H1 (cell line): Measurements from ENCODE around the gene GRIP1. TPM values are rescaled to one million over a fixed set of nuclear protein-coding genes. Genes with fewer than 3 reads are reported as not detected.

Source experiments
- CTCF ChIA-PET: fragments of 300-600 bp; sonication (Branson Sonifier 250); formaldehyde crosslinking; loops from one replicate; lab custom pipeline; 2021; ENCODE audit not compliant: partially characterized antibody; lab: Charles Lee
- POLR2A ChIA-PET: fragments of 300-600 bp; sonication (Branson Sonifier 250); formaldehyde crosslinking; loops from one replicate; lab custom pipeline; 2021; ENCODE audit warnings: inconsistent platforms; ENCODE audit not compliant: partially characterized antibody; lab: Charles Lee
- DNase-seq, 2 experiments: peaks; one replicate each; pipeline versions ENCODE4 v3.0.0 to v3.0.0-alpha.2; 2010 to 2022; ENCODE audit warnings: low spot score in 2 of 2, low read depth in 1 of 2, mixed read lengths in 1 of 2
- FAIRE-seq: peaks from 2 replicates; lab custom pipeline; 2011; peaks lifted over from hg19 to GRCh38; lab: Jason Lieb, UNC
- H2AFZ ChIP-seq: 2 replicates; pipeline ENCODE4 v1.8.1; 2012; ENCODE audit warnings: low read length, inconsistent platforms
- H2AK5ac ChIP-seq: 2 replicates; pipeline ENCODE4 v1.6.1; 2013; ENCODE audit warnings: low read depth, low read length
- H2BK120ac ChIP-seq: replicated peaks from 2 replicates; pipeline ENCODE3; 2013; ENCODE audit warnings: low read depth, low read length, inconsistent platforms
- H2BK12ac ChIP-seq: 2 replicates; pipeline ENCODE4 v1.6.1; 2013; ENCODE audit warnings: low read depth, low read length
- H2BK15ac ChIP-seq: 2 replicates; pipeline ENCODE4 v1.6.1; 2013; ENCODE audit warnings: low read length
- H2BK20ac ChIP-seq: 2 replicates; pipeline ENCODE4 v1.6.1; 2013; ENCODE audit warnings: low read length
- H2BK5ac ChIP-seq: 2 replicates; pipeline ENCODE4 v1.6.1; 2013; ENCODE audit warnings: low read depth, low read length
- H3K14ac ChIP-seq: 2 replicates; pipeline ENCODE4 v1.6.1; 2013; ENCODE audit warnings: inconsistent platforms; ENCODE audit not compliant: insufficient read length
- H3K18ac ChIP-seq: 2 replicates; pipeline ENCODE4 v1.6.1; 2013; ENCODE audit warnings: low read length; ENCODE audit errors: extremely low read depth
- H3K23ac ChIP-seq: 2 replicates; pipeline ENCODE4 v1.6.1; 2013; ENCODE audit warnings: inconsistent platforms; ENCODE audit not compliant: insufficient read length
- H3K23me2 ChIP-seq: 2 replicates; pipeline ENCODE4 v1.6.1; 2013; ENCODE audit warnings: low read depth, low read length
- H3K27ac ChIP-seq: 2 replicates; pipeline ENCODE4 v1.6.1; 2011; ENCODE audit warnings: low read depth, low read length, inconsistent platforms
- H3K27me3 ChIP-seq, 4 experiments: replicated peaks in 1 of 4; 1 replicate in 1 of 4; 2 replicates in 3 of 4; pipeline versions ENCODE4 v1.6.1 to v1.8.1; 2011 to 2013; ENCODE audit warnings: low read length in 3 of 4, mild to moderate bottlenecking in 3 of 4, inconsistent platforms in 2 of 4, mixed read lengths in 2 of 4, moderate library complexity in 1 of 4; ENCODE audit not compliant: control insufficient read depth in 3 of 4, insufficient read depth in 3 of 4; ENCODE audit errors: extremely low read depth in 1 of 4
- H3K36me3 ChIP-seq, 4 experiments: 2 replicates each; pipeline versions ENCODE4 v1.6.1 to v1.8.1; 2011 to 2013; ENCODE audit warnings: mild to moderate bottlenecking in 4 of 4, low read length in 3 of 4, moderate library complexity in 2 of 4, control low read depth in 1 of 4, inconsistent platforms in 1 of 4; ENCODE audit not compliant: insufficient read depth in 4 of 4, control insufficient read depth in 2 of 4
- H3K4ac ChIP-seq: replicated peaks from 2 replicates; pipeline ENCODE3; 2013; ENCODE audit warnings: low read length, low read depth, mixed read lengths, inconsistent platforms; ENCODE audit not compliant: insufficient read length
- H3K4me1 ChIP-seq, 4 experiments: replicated peaks in 1 of 4; 1 replicate in 1 of 4; 2 replicates in 3 of 4; pipeline versions ENCODE4 v1.6.1 to v1.8.1; 2011 to 2013; ENCODE audit warnings: low read length in 3 of 4, inconsistent platforms in 2 of 4, mixed read lengths in 1 of 4; ENCODE audit not compliant: insufficient read depth in 4 of 4, control insufficient read depth in 3 of 4
- H3K4me2 ChIP-seq, 2 experiments: 2 replicates each; pipeline versions ENCODE4 v1.6.1 to v1.8.1; 2011 to 2013; ENCODE audit warnings: low read depth in 2 of 2, low read length in 2 of 2, control low read depth in 1 of 2, inconsistent platforms in 1 of 2, mild to moderate bottlenecking in 1 of 2; ENCODE audit not compliant: insufficient read depth in 1 of 2
- H3K4me3 ChIP-seq, 4 experiments: fragments of 200-600, 300-600 bp in 1 of 4; sonication (generic), shearing (Covaris generic), sonication (Bioruptor Twin) in 1 of 4; 2 replicates each; pipeline versions ENCODE4 v1.5.1 to v1.8.1; 2011 to 2016; ENCODE audit warnings: low read length in 4 of 4, low read depth in 3 of 4, control low read depth in 2 of 4, inconsistent platforms in 2 of 4, mild to moderate bottlenecking in 2 of 4, mixed read lengths in 1 of 4, moderate library complexity in 1 of 4; ENCODE audit not compliant: insufficient read depth in 2 of 4; ENCODE audit errors: extremely low read depth in 1 of 4
- H3K56ac ChIP-seq: replicated peaks from 2 replicates; pipeline ENCODE3; 2013; ENCODE audit warnings: low read depth, mild to moderate bottlenecking, mixed read lengths, low read length, inconsistent platforms; ENCODE audit not compliant: insufficient read length
- H3K79me1 ChIP-seq: 2 replicates; pipeline ENCODE4 v1.6.1; 2013; ENCODE audit warnings: low read depth, low read length, control low read depth
- H3K79me2 ChIP-seq, 2 experiments: 2 replicates each; pipeline versions ENCODE4 v1.6.1 to v1.8.1; 2012 to 2013; ENCODE audit warnings: low read length in 2 of 2, mild to moderate bottlenecking in 2 of 2, inconsistent platforms in 1 of 2; ENCODE audit not compliant: insufficient read depth in 2 of 2, control insufficient read depth in 1 of 2
- H3K9ac ChIP-seq, 4 experiments: replicated peaks in 1 of 4; 1 replicate in 1 of 4; 2 replicates in 3 of 4; pipeline versions ENCODE4 v1.6.1 to v1.8.1; 2011 to 2013; ENCODE audit warnings: low read depth in 3 of 4, low read length in 3 of 4, control low read depth in 2 of 4, mild to moderate bottlenecking in 2 of 4, moderate library complexity in 2 of 4, inconsistent platforms in 1 of 4; ENCODE audit errors: extremely low read depth in 1 of 4
- H3K9me3 ChIP-seq, 2 experiments: 2 replicates each; pipeline versions ENCODE4 v1.6.1 to v1.8.1; 2012 to 2013; ENCODE audit warnings: mild to moderate bottlenecking in 2 of 2, moderate library complexity in 2 of 2, control low read depth in 1 of 2, inconsistent platforms in 1 of 2, low read depth in 1 of 2, low read length in 1 of 2, mixed read lengths in 1 of 2; ENCODE audit not compliant: insufficient read depth in 2 of 2
- H4K20me1 ChIP-seq, 2 experiments: replicated peaks in 1 of 2; 2 replicates each; pipeline versions ENCODE3 to v1.8.1; 2011 to 2013; ENCODE audit warnings: inconsistent platforms in 2 of 2, low read length in 2 of 2, mild to moderate bottlenecking in 1 of 2; ENCODE audit not compliant: insufficient read depth in 2 of 2, control insufficient read depth in 1 of 2
- H4K5ac ChIP-seq: 2 replicates; pipeline ENCODE4 v1.6.1; 2013; ENCODE audit warnings: low read length, low read depth, mixed read lengths, inconsistent platforms; ENCODE audit not compliant: insufficient read length
- H4K8ac ChIP-seq: 2 replicates; pipeline ENCODE4 v1.8.0; 2013; ENCODE audit warnings: mild to moderate bottlenecking, moderate library complexity, low read length, inconsistent platforms; ENCODE audit not compliant: insufficient read depth; ENCODE audit errors: extremely low read depth
- H4K91ac ChIP-seq: replicated peaks from 2 replicates; pipeline ENCODE3; 2013; ENCODE audit warnings: low read length, mixed read lengths, inconsistent platforms; ENCODE audit not compliant: insufficient read length
- CEBPB ChIP-seq: IDR thresholded peaks from 2 replicates; pipeline ENCODE4 v1.6.1; 2012; ENCODE audit warnings: low read depth, low read length
- E2F6 ChIP-seq: IDR thresholded peaks from 2 replicates; pipeline ENCODE4 v1.6.1; 2012; ENCODE audit warnings: inconsistent platforms
- EP300 ChIP-seq, 2 experiments: IDR thresholded peaks; 1 replicate in 1 of 2; 2 replicates in 1 of 2; pipeline ENCODE4 v1.6.1; 2011 to 2012; ENCODE audit warnings: low read depth in 2 of 2, low read length in 2 of 2, mild to moderate bottlenecking in 2 of 2, borderline replicate concordance in 1 of 2, inconsistent platforms in 1 of 2, moderate library complexity in 1 of 2
- FOSL1 ChIP-seq: IDR thresholded peaks from 2 replicates; pipeline ENCODE4 v1.6.1; 2011; ENCODE audit warnings: mild to moderate bottlenecking, low read depth, low read length, moderate library complexity; ENCODE audit not compliant: insufficient read depth
- HDAC6 ChIP-seq: IDR thresholded peaks from one replicate; pipeline ENCODE4 v1.7.1; 2012; ENCODE audit warnings: low read depth, mild to moderate bottlenecking, inconsistent platforms, low read length, moderate library complexity
- KDM1A ChIP-seq: fragments of 200-600, 300-600 bp; sonication (generic); IDR thresholded peaks from 2 replicates; pipeline ENCODE4 v1.7.1; 2016; ENCODE audit warnings: mild to moderate bottlenecking, low read length, borderline replicate concordance
- RBBP5 ChIP-seq: IDR thresholded peaks from 2 replicates; pipeline ENCODE4 v1.7.1; 2012; ENCODE audit warnings: low read depth, mild to moderate bottlenecking, inconsistent platforms, low read length, moderate library complexity, borderline replicate concordance
- RFX5 ChIP-seq: IDR thresholded peaks from 2 replicates; pipeline ENCODE4 v1.6.1; 2011; ENCODE audit warnings: low read depth, low read length, improper control_type of control experiment, borderline replicate concordance
- SP2 ChIP-seq: IDR thresholded peaks from 2 replicates; pipeline ENCODE4 v1.6.1; 2012; ENCODE audit warnings: mild to moderate bottlenecking, low read length, inconsistent platforms
- TEAD4 ChIP-seq: IDR thresholded peaks from 2 replicates; pipeline ENCODE4 v1.6.1; 2012; ENCODE audit warnings: low read depth, low read length, inconsistent platforms, mixed read lengths
- USF2 ChIP-seq: IDR thresholded peaks from 2 replicates; pipeline ENCODE4 v1.6.1; 2011; ENCODE audit warnings: low read length, improper control_type of control experiment
- YY1 ChIP-seq: IDR thresholded peaks from 2 replicates; pipeline ENCODE4 v1.6.1; 2011; ENCODE audit warnings: low read depth, mild to moderate bottlenecking, low read length
- WGBS, 2 experiments: shearing (Covaris generic) in 1 of 2; methylation state at CpG; one replicate each; pipeline versions ENCODE4 v1.1.6 to v1.1.7; 2013 to 2015; ENCODE audit warnings: low lambda C conversion rate in 2 of 2, mixed read lengths in 2 of 2, inconsistent platforms in 1 of 2, low coverage in 1 of 2, missing lambda C conversion rate in 1 of 2; ENCODE audit not compliant: insufficient replicate concordance in 2 of 2, insufficient coverage in 1 of 2, insufficient read length in 1 of 2; ENCODE audit errors: extremely low coverage in 1 of 2, missing lambda C conversion rate in 1 of 2; 5-methylcytosine and 5-hydroxymethylcytosine counted together
- polyA plus RNA-seq, 7 experiments: library from polyadenylated mRNA; depleted of rRNA in 3 of 7; stranded (reverse) in 5 of 7; unstranded in 2 of 7; fragments of >200 nt in 5 of 7; fragments of 200-250 nt in 2 of 7; gene quantifications; 1 replicate in 5 of 7; 2 replicates in 1 of 7; 4 replicates in 1 of 7; pipeline versions ENCODE4 v1.2.1 to v1.2.3, GENCODE V29; 2011 to 2013; ENCODE audit warnings: missing spikeins in 2 of 7, mixed read lengths in 2 of 7
- total RNA-seq: library from RNA; stranded (reverse); fragmentation: NEBNext Ultra II Directional; extraction: Animal tissue kit (Norgen Biotek cat#: 25700); gene quantifications from 2 replicates; pipeline ENCODE4 v1.2.1, GENCODE V29; 2021

Gene GRIP1
- total and polyA plus RNA-seq, 2 of the 8 experiments (the other 6 are each of a cell fraction or from before 2014, with no cell fraction given): 4.5 to 27.3 TPM

GRCh38 chr12:66495709-66496108 is 183.2 kb downstream of the GRIP1 start:
- H4K91ac ChIP-seq: peak overlapping the region; percentile 71
- no peak overlapping the region for H4K8ac ChIP-seq
- no peak for FAIRE-seq
- H3K27ac ChIP-seq: no peak overlapping the region; the same call in 1 of the 2 replicates
- peak overlapping the region; percentile 76 for H2BK12ac ChIP-seq
- no peak overlapping the region for H3K9ac ChIP-seq
- peak overlapping the region; percentile 41; the same call in 1 of the 2 replicates for H3K18ac ChIP-seq
- no peaks in the 10 kb centered on the region for H3K9me3 ChIP-seq
- no peak for DNase-seq
- no peak overlapping the region for H2AFZ ChIP-seq
- H3K36me3 ChIP-seq: no peaks in the 10 kb centered on the region
- no peak overlapping the region for H2BK15ac ChIP-seq
- POLR2A ChIA-PET: no interaction called here
- peaks cover 4 to 25% (median 19%) of the 10 kb centered on the region in 4 experiments for H3K4me1 ChIP-seq
- H2BK20ac ChIP-seq: peak overlapping the region; percentile 13; the same call in 1 of the 2 replicates
- H2BK120ac ChIP-seq: peak overlapping the region; percentile 69
- no peaks in the 10 kb centered on the region for H3K79me2 ChIP-seq
- no peaks in the 10 kb centered on the region for H3K27me3 ChIP-seq
- H3K4me2 ChIP-seq: no peak overlapping the region
- CTCF ChIA-PET: interaction anchor here (1.2 to 1.9 kb wide), 3 partner anchors 9 to 87 kb away, joined by 4 to 5 read pairs (median 4); no protein-coding TSS in a partner anchor
- H3K4me3 ChIP-seq: no peak overlapping the region
- no peaks in the 10 kb centered on the region for H4K20me1 ChIP-seq
- no peak overlapping the region for H3K56ac ChIP-seq
- H4K5ac ChIP-seq: no peak overlapping the region
- peak overlapping the region; percentile 45 for H3K4ac ChIP-seq
- H3K79me1 ChIP-seq: no peaks in the 10 kb centered on the region
- no peaks in the 10 kb centered on the region for H3K23me2 ChIP-seq
- no peak overlapping the region for H3K23ac ChIP-seq
- H2AK5ac ChIP-seq: 0 out of 2 replicates have a peak overlapping the region, but pooled peaks have one; percentile 18
- no peak overlapping the region for H3K14ac ChIP-seq
- WGBS, 2 experiments: 90% methylated on average over 14 of the region's 14 CpGs; no CpG with 5 or more reads in 1 of the 2 experiments
- peak overlapping the region; percentile 99; the same call in 1 of the 2 replicates for H2BK5ac ChIP-seq
- TF ChIP-seq SP2 (no peak), HDAC6 (no peak), FOSL1 (no peak), EP300 (IDR thresholded peaks at IDR 0.05; ENCODE audit: borderline replicate concordance in 1 of 2, low read depth in 2 of 2, low read length in 2 of 2) (no peak), YY1 (no peak), TEAD4 (no peak), RFX5 (no peak), RBBP5 (no peak), KDM1A (no peak), E2F6 (no peak), USF2 (no peak), CEBPB (no peak)
